Bone marrow (tissue), 2 donors: ENCODE measurements around the gene NEURL1.
"Not testable (repeated sequence)": the region's sequence is repeated elsewhere in the genome, so short reads cannot be mapped to it uniquely, and the experiment has no call there.

Source experiments
- DNase-seq, 2 donors: peaks; one replicate each; lab custom pipeline; 2025; lab: John Stamatoyannopoulos, UW

NEURL1 gene

GRCh38 chr10:103465411-103466179 lies 27.9 kb upstream of the NEURL1 start:
- DNase-seq = no peak

DNA sequence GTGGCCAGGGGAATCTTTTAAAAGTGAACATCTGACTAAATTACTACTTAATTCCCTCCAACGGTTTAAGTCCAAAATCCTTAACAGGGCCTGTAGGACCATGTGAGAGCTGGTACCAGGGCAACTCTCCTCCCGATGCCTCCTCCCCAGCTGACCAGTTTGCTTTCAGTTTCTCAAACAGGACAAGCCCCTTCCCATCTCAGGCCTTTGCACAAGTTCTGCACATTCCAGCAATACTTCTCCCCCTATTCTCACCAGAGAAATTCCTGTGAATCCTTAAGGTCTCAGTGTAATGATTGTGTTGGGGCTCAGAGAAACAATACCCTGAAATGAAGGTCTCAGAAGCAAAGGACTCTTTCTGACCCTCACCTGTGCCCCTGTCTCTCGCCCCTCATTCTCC lies 26.8 kb upstream of the NEURL1 start:
- no peak for DNase-seq

DNA sequence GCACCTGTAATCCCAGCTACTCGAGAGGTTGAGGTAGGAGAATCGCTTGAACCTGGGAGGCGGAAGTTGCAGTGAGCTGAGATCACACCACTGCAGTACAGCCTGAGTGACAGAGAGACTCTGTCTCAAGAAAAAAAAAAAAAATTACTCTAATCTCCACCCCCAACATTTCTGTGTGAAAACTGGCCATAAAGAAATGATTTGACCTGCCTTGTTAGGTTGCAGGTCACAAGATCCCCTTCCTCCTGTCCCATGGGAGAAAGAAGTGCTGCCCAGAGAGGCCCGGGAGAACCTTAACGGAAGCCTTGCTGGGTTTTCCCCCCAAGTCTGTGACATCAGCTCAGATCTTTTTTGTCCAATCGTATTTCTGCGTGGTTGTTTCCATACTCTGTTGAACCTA lies 26.1 kb upstream of the NEURL1 start:
- DNase-seq = no peak

GRCh38 chr10:103469201-103469600 lies 24.3 kb upstream of the NEURL1 start:
- DNase-seq = no peak

GRCh38 chr10:103470761-103471653 lies 22.5 kb upstream of the NEURL1 start:
- peak; percentile 69 to 91 for DNase-seq

- DNase-seq = no peak
Measured at GRCh38 chr10:103472005-103472404, 21.5 kb upstream of the NEURL1 start.

GRCh38 chr10:103473261-103473671 lies 20.2 kb upstream of the NEURL1 start:
- no peak for DNase-seq

DNA sequence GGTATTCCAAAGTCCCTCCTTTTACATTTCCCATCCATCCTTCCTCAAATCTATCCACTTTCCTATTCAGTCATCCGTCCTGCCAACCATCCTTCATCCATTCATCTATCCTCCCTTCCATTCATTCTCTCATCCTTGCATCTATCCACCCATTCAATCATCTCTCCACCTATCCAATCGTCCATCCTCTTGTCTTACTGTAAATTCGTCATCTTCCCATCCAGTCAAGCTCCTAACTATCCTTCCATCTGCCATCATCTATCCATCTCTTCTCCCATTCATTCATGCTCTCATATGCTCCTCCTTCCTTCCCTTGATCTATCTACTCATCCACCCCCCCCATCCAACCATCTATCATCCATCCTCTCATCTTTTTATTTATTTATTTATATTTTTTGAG lies 19.4 kb upstream of the NEURL1 start:
- no peak for DNase-seq

GRCh38 chr10:103475437-103475836 lies 18.1 kb upstream of the NEURL1 start:
- no peak for DNase-seq

GRCh38 chr10:103476046-103476768 lies 17.3 kb upstream of the NEURL1 start:
- DNase-seq = no peak

DNA sequence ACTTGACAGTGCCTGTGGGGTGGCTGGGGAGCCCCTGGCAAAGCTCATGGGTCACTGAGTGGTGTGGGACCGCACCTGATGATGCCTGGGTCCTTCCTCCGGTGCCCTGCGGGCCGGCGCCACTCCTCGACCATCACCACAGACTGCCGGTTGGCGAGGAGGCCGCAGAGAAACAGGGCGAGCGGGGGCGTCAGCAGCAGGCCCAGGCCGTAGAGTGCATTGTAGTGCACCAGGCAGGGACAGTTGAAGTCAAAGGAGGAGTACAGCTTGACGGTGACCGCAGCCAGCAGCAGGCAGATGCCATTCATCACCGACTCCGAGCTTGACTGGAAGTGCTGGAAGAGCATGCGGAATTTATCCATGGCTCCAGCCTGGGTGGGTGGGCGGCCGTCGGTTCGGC lies 14.8 kb upstream of the NEURL1 start:
- no peak for DNase-seq

GRCh38 chr10:103479135-103479534 lies 14.4 kb upstream of the NEURL1 start, which contains the start of gene CALHM3:
Gene CALHM3 (minus strand): TSS chr10:103479240. CDS start chr10:103479032, 208 bp downstream.
- DNase-seq = no peak

- no peak for DNase-seq
Measured at GRCh38 chr10:103480521-103480920, 13.0 kb upstream of the NEURL1 start.

GRCh38 chr10:103481974-103482531 lies 11.5 kb upstream of the NEURL1 start:
- peak in 1 of 2 donors; percentile 90 for DNase-seq

DNA sequence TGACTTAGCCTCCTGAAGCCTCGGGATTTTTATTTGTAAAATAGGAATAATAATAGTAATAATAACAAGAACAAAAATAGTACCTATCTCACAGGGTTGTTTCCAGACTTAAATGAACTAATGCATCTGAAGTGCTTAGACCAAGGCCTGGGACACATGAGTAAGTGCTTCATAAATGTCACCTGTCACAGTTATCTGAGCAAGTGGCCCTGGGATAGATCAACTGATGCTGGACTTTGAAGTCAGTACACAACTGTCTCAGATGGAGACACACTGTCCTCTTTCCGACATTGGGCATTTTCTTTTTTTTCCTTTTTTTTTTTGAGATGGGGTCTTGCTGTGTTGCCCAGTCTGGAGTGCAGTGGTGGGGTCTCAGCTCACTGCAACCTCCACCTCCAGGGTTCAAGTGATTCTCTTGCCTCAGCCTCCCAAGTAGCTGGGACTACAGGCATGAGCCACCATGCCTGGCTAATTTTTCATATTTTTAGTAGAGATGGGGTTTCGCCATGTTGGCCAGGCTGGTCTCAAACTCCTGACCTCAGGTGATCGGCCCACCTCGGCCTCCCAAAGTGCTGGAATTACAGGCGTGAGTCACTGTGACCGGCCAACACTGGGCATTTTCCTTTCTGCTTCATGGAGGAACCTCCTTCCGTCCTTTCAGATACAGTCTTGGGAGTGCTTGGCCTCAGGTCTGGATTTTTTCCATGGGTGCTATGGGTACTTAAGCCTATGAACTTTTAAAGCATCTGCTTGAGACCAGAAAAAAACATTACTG lies 6.7 kb upstream of the NEURL1 start:
- DNase-seq = not testable (repeated sequence)

DNA sequence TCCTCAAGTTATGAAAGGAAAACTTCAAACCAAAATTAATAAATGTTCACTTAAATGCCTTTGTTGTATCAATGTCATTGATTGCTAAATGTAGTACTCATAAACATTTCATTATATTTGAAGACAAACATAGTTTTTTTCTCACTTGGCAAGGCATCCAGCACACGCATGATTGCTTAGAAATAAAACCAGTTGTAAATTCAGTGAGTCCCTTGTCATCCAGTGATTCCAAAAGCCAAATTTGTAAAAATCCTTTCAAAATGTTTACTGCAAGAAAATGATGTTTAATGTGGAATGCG lies 6.1 kb upstream of the NEURL1 start:
- DNase-seq = no peak

- no peak for DNase-seq
Measured at GRCh38 chr10:103490986-103491314, 2.6 kb upstream of the NEURL1 start.

GRCh38 chr10:103491729-103492364 lies 1.7 kb upstream of the NEURL1 start:
- no peak for DNase-seq

DNA sequence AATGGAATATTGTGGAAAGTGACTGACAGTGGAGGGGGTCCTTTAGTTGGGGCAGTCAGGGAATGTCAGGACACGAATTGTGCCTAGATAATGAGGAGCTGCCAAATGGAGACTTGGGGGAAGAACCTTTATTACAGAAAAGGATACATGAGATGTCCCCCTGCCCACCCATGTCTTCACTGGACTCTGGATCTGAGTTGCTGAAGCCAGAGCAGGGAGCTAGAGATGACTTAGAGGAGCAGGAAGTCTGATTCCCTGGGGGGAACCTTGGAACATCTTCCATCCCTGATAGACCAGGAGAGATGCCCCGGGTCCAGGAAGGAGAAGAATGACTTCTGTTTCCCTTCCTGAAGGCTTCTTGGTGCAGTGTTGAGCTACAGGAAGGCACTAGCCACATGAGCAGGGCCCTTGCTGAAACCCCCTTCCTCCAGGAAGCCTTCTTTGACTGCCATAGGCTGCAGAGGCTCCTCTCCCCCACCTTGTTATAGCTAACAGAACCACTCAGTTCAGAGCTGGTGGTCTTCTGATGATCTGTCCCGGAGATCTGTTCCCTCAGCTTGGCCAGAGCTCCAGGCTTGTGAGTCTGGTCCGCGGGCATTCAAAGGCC lies 747 bp upstream of the NEURL1 start:
- no peak for DNase-seq
